CMK (cell line): ENCODE data around the gene TNFRSF1B.
"Not testable (repeated sequence)": the region's sequence is repeated elsewhere in the genome, so short reads cannot be mapped to it uniquely, and the experiment has no call there.

Experiments used
- DNase-seq: peaks from one replicate; pipeline ENCODE4 v3.0.0-alpha.2; 2010; ENCODE audit warnings: low read depth

The TNFRSF1B gene

DNA sequence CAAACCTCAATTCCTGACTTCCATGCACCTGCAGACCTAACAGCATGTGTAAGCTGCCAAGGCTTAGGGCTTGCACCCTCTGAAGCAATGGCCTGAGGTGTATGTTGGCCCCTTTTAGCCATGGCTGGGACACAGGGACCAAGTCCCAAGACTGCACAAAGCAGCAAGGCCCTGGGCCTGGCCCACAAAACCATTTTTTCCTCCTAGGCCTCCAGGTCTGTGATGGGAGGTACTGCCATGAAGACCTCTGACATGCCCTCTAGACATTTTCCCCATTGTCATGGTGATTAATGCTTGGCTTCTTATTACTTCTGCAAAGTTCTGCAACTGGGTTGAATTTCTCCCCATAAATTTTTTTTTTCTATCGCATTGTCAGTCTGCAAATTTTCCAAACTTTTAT is 55.9 kb downstream of the TNFRSF1B start:
- not testable (repeated sequence) for DNase-seq

DNA sequence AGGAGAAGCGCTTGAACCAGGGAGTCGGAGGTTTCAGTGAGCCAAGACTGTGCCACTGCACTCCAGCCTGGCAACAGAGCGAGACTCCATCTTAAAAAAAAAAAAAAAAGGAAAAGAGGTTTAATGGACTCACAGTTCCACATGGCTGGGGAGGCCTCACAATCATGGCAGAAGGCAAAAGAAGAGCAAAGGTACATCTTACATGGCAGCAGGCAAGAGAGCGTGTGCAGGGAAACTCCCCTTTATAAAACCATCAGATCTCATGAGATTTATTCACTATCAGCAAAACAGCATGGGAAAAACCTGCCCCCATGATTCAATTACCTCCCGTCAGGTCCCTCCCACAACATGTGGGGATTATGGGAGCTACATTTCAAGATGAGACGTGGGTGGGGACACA is 57.3 kb downstream of the TNFRSF1B start:
- not testable (repeated sequence) for DNase-seq

DNA sequence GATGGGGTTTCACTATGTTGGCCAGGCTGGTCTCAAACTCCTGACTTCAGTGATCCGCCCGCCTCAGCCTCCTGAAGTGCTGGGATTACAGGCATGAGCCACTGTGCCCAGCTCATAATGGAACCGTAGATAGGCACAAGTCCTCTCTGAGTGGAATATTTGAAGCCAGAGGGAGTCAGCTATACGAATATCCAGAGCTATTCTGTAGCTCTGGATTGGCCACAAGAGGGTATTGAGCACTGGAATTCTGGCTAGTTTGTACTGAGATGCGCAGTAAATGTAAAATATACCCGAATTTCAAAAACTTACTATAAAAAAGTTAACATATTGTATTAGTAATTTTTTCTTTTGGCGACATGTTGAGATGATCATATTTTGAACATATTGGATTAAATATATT is 62.2 kb downstream of the TNFRSF1B start:
- no peak for DNase-seq

GRCh38 chr1:12229386-12229834 is 62.6 kb downstream of the TNFRSF1B start:
- no peak for DNase-seq

GRCh38 chr1:12229835-12230548 is 63.2 kb downstream of the TNFRSF1B start, which contains the start of gene VPS13D:
VPS13D (plus strand) TSS chr1:12230030; CDS start chr1:12234267, 4,237 bp downstream.
- peak; percentile 67 for DNase-seq

DNA sequence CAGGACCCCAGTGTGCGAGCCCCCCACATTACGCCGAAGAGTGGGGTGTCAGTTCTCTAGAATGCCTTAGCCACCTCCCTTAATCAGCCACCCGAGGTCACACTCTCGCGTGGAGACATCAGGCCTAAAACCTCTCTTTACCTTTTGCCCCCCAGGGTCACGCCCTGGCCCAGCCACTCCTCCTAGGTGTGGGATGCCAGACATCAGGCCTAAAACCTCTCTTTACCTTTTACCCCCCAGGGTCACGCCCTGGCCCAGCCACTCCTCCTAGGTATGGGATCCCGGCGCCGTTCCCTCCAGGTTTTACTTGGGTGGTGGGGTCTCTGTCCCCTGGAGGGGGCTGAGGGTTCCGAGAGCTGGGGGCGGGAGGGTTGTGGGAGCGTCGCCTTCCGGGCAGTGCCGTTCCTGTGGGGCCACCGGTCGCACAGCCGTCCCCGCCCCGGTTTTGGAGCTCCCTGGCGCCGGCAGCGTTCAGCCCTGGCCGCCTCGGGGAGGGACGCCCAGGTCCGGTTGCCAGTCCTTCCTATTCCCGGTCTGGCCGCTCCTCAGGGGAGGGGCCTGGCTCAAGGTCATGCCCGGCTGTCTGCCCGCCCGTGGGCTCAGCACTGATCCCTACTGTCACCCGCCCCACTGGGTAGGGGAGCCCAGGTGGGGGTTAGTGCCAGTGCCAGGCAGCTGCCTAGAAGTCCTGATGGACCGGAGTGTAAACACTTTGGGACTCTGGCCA is 63.9 kb downstream of the TNFRSF1B start:
- peak; percentile 41 for DNase-seq

GRCh38 chr1:12231276-12231595 is 64.4 kb downstream of the TNFRSF1B start:
- no peak for DNase-seq

GRCh38 chr1:12232221-12232620 is 65.4 kb downstream of the TNFRSF1B start:
- no peak for DNase-seq

DNA sequence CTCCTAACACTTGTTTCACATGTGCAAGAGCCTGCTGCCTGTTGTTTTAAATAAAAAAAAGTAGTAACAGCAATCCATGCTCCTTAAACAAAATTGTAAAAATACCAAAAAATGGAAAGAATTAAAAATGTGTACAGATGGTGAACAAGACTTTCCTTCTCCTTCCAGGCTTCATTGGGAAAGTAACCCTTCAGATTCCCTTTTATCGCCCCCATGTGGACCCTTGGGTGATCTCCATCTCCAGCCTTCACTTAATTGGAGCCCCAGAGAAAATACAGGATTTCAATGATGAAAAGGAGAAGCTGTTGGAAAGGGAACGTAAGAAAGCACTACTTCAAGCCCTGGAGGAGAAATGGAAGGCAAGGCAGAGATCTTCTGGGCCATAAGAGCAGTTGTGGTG is 77.3 kb downstream of the TNFRSF1B start:
- no peak for DNase-seq

GRCh38 chr1:12244585-12244984 is 77.8 kb downstream of the TNFRSF1B start:
- no peak for DNase-seq

DNA sequence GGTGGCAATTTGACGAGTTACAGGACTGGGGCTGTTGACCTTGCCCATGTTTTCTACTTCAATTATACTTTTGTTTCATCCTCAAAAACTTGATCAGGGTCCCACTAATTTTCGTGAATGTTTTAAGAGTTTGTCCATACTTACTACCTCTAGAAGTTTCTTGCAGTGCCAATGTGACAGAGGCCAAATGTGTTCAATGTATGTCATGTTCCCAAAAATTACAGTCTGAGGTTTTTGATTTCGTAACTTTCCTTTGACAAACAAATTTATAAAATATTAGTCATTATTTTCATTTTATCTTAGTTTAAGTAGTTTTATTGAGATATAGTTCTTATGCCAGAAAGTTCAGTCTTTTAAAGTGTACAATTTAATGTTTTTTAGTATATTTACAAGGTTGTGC is 78.3 kb downstream of the TNFRSF1B start:
- DNase-seq: no peak

GRCh38 chr1:12245733-12246132 is 78.9 kb downstream of the TNFRSF1B start:
- no peak for DNase-seq

DNA sequence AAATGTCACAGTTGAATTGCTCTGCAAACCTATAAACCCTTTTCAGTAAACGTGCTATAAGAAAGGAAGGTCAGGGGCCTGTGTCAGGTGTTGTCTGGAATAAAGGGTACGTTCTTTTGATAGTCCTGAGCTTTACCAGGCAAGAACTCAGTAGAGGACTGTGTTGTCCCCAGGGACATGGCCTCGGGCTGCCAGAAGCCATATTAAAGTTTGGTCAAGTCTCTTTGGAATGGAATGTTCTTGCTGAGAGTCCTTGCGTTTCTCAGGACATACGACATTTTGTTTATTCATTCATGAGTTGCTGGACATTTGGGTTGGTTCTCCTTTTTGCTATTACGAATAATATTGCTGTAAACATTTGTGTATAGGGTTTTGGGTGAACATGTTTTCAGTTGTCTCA is 79.8 kb downstream of the TNFRSF1B start:
- DNase-seq: no peak

- no peak for DNase-seq
Measured at GRCh38 chr1:12249181-12249580, 82.4 kb downstream of the TNFRSF1B start.

DNA sequence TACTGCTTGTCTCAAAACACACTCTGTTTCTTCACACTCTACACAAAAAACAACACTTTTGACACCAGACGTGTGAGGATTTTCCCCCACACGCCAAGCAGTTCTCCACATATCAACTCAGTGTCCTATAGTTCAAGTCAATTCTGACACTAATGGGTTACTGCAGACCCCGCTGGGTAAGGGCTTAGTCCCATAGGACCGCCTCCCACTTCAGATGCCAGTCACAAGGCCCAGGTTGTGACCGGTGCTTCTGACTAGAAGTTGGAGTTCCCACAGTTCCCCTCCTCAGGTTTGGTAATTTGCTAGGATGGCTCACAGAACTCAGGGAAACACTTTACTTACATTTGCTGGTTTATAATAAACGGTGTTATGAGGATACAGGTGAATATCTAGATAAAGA is 83.0 kb downstream of the TNFRSF1B start:
- DNase-seq: no peak

DNA sequence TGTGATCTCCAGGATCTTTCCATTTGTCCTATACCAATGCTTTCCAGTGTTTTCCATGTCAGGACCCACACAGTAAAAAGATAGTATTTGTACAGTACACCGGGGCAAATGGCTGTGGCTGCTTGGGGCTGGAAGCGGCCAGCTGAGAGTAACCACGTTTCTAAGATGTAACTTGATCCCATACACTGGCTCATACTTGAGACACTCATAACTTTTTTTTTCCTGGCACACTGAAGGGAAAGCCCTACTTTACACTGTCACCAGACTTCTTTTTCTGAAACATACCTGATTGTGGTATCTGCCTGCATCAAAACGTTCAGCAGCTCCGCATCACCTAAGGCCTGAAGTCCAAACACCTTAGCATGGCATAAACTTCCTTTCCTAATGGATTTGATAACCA is 84.7 kb downstream of the TNFRSF1B start:
- no peak for DNase-seq

DNA sequence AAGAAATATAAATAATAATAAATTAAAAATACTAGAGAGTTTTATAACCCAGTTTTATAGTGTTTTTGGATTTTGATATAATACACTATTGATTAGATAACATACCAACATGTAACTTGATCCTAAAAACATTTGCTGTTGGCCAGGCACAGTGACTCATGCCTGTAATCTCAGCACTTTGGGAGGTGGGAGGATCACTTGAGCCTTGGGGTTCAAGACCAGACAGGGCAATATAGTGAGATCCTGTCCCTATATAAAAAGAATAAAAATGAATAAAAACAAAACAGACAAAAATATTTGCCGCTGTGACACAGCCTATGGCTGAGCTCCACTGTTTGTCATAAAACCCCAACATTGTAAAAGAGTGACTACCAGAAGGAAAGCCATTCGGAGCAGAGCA is 89.1 kb downstream of the TNFRSF1B start:
- no peak for DNase-seq

DNA sequence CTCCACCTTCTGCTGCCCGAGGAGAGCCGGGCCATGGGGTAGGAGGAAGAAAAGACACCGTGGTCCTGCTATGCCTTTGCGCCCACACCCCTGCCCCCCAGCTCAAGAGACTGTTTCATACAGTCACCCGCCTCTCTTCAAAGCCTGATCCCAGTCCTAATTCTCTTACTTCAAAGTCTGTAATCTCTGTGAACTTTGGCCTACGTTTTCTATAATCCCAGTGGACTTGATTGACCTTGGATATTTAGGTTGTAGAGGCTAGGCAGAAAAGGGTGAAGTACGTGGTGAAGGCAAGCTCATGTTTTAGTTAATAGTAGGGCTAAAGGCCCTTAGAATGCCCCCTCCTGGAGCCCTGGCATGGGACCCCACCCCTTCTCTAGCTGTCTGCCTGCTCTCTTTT is 91.5 kb downstream of the TNFRSF1B start:
- DNase-seq: no peak
